Mucosa of descending colon (tissue), 3 donors: ENCODE measurements around the gene NEMP2. TPM values are rescaled to one million over a fixed set of nuclear protein-coding genes. Genes with fewer than 3 reads are reported as not detected.

ENCODE experiments used
- ATAC-seq: fragments of 200-7000 bp; cut with Tn5 transposase; one replicate; pipeline ENCODE4 v1.9.1; 2020; ENCODE audit warnings: mild to moderate bottlenecking, moderate library complexity
- DNase-seq, 3 donors: peaks; one replicate each; pipeline ENCODE4 v3.0.0-alpha.2; 2020
- H3K36me3 ChIP-seq: fragments of 200-600 bp; one replicate; pipeline ENCODE4 v1.8.0; 2021; ENCODE audit warnings: low read depth, mild to moderate bottlenecking
- H3K4me1 ChIP-seq: fragments of 200-600 bp; one replicate; pipeline ENCODE4 v1.8.0; 2021; ENCODE audit warnings: low read depth, mild to moderate bottlenecking
- H3K4me3 ChIP-seq: fragments of 200-600 bp; one replicate; pipeline ENCODE4 v1.8.0; 2021; ENCODE audit warnings: mild to moderate bottlenecking
- H3K9me3 ChIP-seq: fragments of 200-600 bp; one replicate; pipeline ENCODE4 v1.8.0; 2021; ENCODE audit warnings: mild to moderate bottlenecking
- CTCF ChIP-seq: fragments of 200-600 bp; IDR thresholded peaks from one replicate; pipeline ENCODE4 v1.8.0; 2022; ENCODE audit warnings: antibody characterized with exemption, mild to moderate bottlenecking
- intact Hi-C, 2 donors: fragments of 100-400 bp; cut with DNase I in 1 of 2; cut with micrococcal nuclease in 1 of 2; formaldehyde crosslinking; loops; one replicate each; pipeline versions ENCODE4 v1.11.0 to v1.11.1; 2022; cut with DNase I, micrococcal nuclease
- total RNA-seq, 3 donors: library from RNA; stranded (reverse); fragmentation: NEBNext Ultra II Directional in 2 of 3; extraction: Animal tissue kit (Norgen Biotek cat#: 25700) in 2 of 3; gene quantifications; one replicate each; pipeline versions ENCODE4 v1.2.1 to v1.2.4, GENCODE V29; 2021 to 2023
- donor health status: DM: no; HTN: no; CAD: no; lungs with moderate emphysema.
- donor health status: DM: no; HTN: no; CAD: no.
- donor health status: DM: no; HTN: yes; CAD: no.

The NEMP2 gene
- total RNA-seq, 3 donors from 2014 or later, result 1.7 to 4.1 (median 4.0) TPM

DNA sequence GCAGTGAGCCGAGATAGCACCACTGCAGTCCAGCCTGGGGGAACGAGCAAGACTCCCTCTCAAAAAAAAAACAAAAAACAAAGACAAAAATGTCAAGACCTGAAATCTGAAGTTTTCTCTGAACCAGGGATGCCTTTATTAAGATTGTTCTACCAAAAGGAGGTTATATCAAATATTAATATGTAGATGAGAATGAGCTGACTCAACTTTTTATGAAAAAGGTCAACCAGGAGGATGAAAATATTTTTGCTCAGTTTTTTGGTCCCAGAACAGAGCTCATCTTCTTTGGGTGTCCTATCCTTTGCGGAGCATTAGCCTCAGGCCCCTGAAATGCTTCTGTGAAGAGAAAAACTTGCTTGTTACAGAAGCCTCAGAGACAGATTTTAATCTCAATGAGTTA, 44.0 kb downstream of the NEMP2 start:
- no peak for TF ChIP-seq CTCF
- Histone ChIP-seq H3K4me1 (no peaks in the 10 kb centered on the region), H3K9me3 (peaks cover 8% of the 10 kb centered on the region), H3K4me3 (no peak overlapping the region), H3K36me3 (no peaks in the 10 kb centered on the region)
- intact Hi-C loops, result no loop called here
- no peak for DNase-seq
- ATAC-seq, result no peak

DNA sequence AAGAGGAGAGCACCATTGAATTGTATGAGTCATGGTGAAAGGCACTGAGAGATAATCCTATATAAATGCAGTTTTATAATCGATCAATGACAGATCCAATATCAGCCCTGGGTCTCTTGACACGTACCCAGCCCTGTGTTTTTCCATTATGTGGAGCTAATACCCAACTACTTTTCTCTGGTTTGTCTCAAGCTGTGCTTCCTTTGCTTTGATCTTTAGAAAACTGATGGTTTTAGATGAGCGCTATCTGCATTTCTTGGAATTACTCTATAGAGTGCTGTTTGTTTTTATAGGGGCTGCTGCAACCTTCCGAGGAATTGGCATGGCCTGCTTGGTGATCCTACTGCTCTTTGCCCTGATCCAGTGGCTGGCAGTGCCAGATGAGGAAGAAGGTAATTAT, 45.0 kb downstream of the NEMP2 start:
- DNase-seq, result no peak
- no peak for ATAC-seq
- intact Hi-C loops, result no loop called here
- Histone ChIP-seq H3K9me3 (peaks cover 8% of the 10 kb centered on the region), H3K4me3 (no peak overlapping the region), H3K4me1 (no peaks in the 10 kb centered on the region), H3K36me3 (no peaks in the 10 kb centered on the region)
- TF ChIP-seq CTCF, result no peak

- ATAC-seq, result no peak
- intact Hi-C loops, result no loop called here
- no peak overlapping the region for H3K4me3 ChIP-seq
Observed at GRCh38 chr2:190488516-190489233, 45.8 kb downstream of the NEMP2 start.

DNA sequence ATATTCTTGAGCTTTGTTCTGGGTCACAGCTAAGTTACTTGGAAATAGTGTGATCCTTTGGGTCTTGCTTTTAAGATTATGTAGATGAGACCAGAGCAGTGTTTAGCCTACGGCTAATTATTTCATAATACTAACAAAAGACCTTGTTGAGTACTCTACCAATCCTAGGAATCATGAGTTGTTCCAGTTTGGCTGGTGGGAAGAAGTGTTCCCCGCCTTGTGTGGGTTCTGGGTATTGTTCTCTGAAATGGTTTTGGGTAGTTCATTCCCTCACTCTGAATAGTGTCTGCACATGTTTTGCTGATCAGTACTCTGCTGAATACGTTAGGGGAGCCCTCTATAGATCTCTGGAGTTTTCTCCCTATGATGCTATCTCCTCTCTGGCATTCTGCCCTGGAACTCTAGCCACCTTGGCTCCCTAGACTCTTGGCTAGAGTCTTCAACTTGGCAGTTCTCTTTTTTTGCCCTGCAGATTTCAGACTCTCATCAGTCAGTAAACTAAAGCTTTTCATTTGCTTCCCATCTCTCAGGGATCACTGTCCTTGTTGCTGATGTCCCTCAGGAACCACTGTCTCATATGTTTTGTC, 48.4 kb downstream of the NEMP2 start:
- ATAC-seq, result no peak

More at GRCh38 chr2:190488516-190489233, 45.8 kb downstream of the NEMP2 start:
- Histone ChIP-seq H3K36me3 (no peaks in the 10 kb centered on the region), H3K4me1 (no peaks in the 10 kb centered on the region), H3K9me3 (peaks cover 8% of the 10 kb centered on the region)
- DNase-seq, result no peak
- no peak for TF ChIP-seq CTCF

DNA sequence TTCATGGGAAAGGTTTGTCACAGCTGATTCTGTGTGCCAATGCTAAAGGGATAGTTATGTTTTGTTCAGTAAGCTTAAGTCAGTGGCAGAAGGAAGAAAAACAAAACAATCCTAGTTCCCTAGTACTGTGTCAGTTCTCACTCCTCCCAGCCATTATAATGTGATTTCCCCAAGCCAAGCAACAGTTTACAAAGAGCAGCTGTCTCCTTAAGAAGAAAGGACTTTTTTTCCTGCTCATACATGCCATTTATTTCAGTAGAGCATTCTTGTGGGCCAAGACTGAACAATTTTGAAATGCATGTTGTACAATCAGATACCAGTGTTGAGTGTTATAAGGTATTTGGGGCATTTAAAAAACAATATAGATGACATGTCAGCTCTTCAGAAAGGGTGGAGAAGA, 52.1 kb downstream of the NEMP2 start:
- no peaks in the 10 kb centered on the region for H3K9me3 ChIP-seq
- peaks cover 9% of the 10 kb centered on the region for H3K4me1 ChIP-seq
- DNase-seq (no peak), ATAC-seq (no peak)
- intact Hi-C loops, result no loop called here
- H3K4me3 ChIP-seq, result no peak overlapping the region
- no peak for TF ChIP-seq CTCF
- no peaks in the 10 kb centered on the region for H3K36me3 ChIP-seq

More for the DNA sequence above, 48.4 kb downstream of the NEMP2 start:
- no peak for TF ChIP-seq CTCF
- no peaks in the 10 kb centered on the region for H3K4me1 ChIP-seq
- H3K4me3 ChIP-seq, result no peak overlapping the region
- H3K9me3 ChIP-seq, result no peaks in the 10 kb centered on the region
- no peak for DNase-seq
- intact Hi-C loops, result no loop called here
- H3K36me3 ChIP-seq, result no peaks in the 10 kb centered on the region
